Measurements from ENCODE around the gene KDM5B. TPM values are rescaled to one million over a fixed set of nuclear protein-coding genes. Genes with fewer than 3 reads are reported as not detected.

The KDM5B gene
- total and polyA plus RNA-seq, 2 of the 8 experiments (the other 6 are each of a cell fraction or from before 2014, with no cell fraction given) = 73.3 to 210 TPM

- no peak overlapping the region for H3K14ac ChIP-seq (ENCODE audit: insufficient read length)
- no peak overlapping the region for H2BK15ac ChIP-seq (ENCODE audit: low read length)
- no peak for FAIRE-seq
- no peaks in the 10 kb centered on the region for H3K27me3 ChIP-seq (replicated peaks in 1 of 4; ENCODE audit: control insufficient read depth in 3 of 4, extremely low read depth in 1 of 4, insufficient read depth in 3 of 4, low read length in 3 of 4)
- no peak overlapping the region for H3K18ac ChIP-seq (ENCODE audit: extremely low read depth, low read length)
- WGBS, 2 experiments (ENCODE audit: extremely low coverage in 1 of 2, insufficient coverage in 1 of 2, insufficient read length in 1 of 2, insufficient replicate concordance in 2 of 2, low coverage in 1 of 2, low lambda C conversion rate in 2 of 2, missing lambda C conversion rate in 1 of 2) = 97% methylated on average over 3 of the region's 3 CpGs; no CpG with 5 or more reads in 1 of the 2 experiments
- H3K23me2 ChIP-seq (ENCODE audit: low read depth, low read length) = no peaks in the 10 kb centered on the region
- no peak overlapping the region for H2BK20ac ChIP-seq (ENCODE audit: low read length)
- H3K9ac ChIP-seq (replicated peaks in 1 of 4; ENCODE audit: extremely low read depth in 1 of 4, low read depth in 3 of 4, low read length in 3 of 4) = no peak overlapping the region
- no peak overlapping the region for H4K5ac ChIP-seq (ENCODE audit: insufficient read length, low read depth, low read length)
- CTCF ChIA-PET (ENCODE audit: partially characterized antibody) = interaction anchor here (0.6 to 11.3 kb wide), 8 partner anchors 9 to 508 kb away, joined by 3 to 180 read pairs (median 12); partner anchors contain the start of gene SYT2
- H3K36me3 ChIP-seq (ENCODE audit: control insufficient read depth in 2 of 4, insufficient read depth in 4 of 4, low read length in 3 of 4) = no peaks in the 10 kb centered on the region
- POLR2A ChIA-PET (ENCODE audit: partially characterized antibody) = interaction anchor here (2.0 kb wide), 1 partner anchor 8 kb away, joined by 10 read pairs; no protein-coding TSS in a partner anchor
- no peak for DNase-seq (ENCODE audit: low read depth in 1 of 2, low spot score in 2 of 2)
- peaks cover 4 to 7% of the 10 kb centered on the region in 2 experiments for H4K20me1 ChIP-seq (replicated peaks in 1 of 2; ENCODE audit: control insufficient read depth in 1 of 2, insufficient read depth in 2 of 2, low read length in 2 of 2)
- H2BK5ac ChIP-seq (ENCODE audit: low read depth, low read length) = no peak overlapping the region
- peaks cover 0 to 8% (median 3%) of the 10 kb centered on the region in 4 experiments; a peak in 4 of 7 replicates for H3K4me1 ChIP-seq (replicated peaks in 1 of 4; ENCODE audit: control insufficient read depth in 3 of 4, insufficient read depth in 4 of 4, low read length in 3 of 4)
- no peak overlapping the region for H3K4ac ChIP-seq (replicated peaks; ENCODE audit: insufficient read length, low read depth, low read length)
- H2BK120ac ChIP-seq (replicated peaks; ENCODE audit: low read depth, low read length) = no peak overlapping the region
- no peak overlapping the region for H3K23ac ChIP-seq (ENCODE audit: insufficient read length)
- no peaks in the 10 kb centered on the region for H3K9me3 ChIP-seq (ENCODE audit: insufficient read depth in 2 of 2, low read depth in 1 of 2, low read length in 1 of 2)
- H3K27ac ChIP-seq (ENCODE audit: low read depth, low read length) = no peak overlapping the region
- no peak overlapping the region for H4K91ac ChIP-seq (replicated peaks; ENCODE audit: insufficient read length, low read length)
- H3K79me2 ChIP-seq (ENCODE audit: control insufficient read depth in 1 of 2, insufficient read depth in 2 of 2, low read length in 2 of 2) = no peaks in the 10 kb centered on the region; a peak in 1 of 4 replicates
- H2AK5ac ChIP-seq (ENCODE audit: low read depth, low read length) = no peak overlapping the region
- no peaks in the 10 kb centered on the region; the same call in 1 of the 2 replicates for H3K79me1 ChIP-seq (ENCODE audit: low read depth, low read length)
- no peak overlapping the region for H2AFZ ChIP-seq (ENCODE audit: low read length)
- no peak overlapping the region for H3K4me3 ChIP-seq (ENCODE audit: extremely low read depth in 1 of 4, insufficient read depth in 2 of 4, low read depth in 3 of 4, low read length in 4 of 4)
- no peak overlapping the region for H2BK12ac ChIP-seq (ENCODE audit: low read depth, low read length)
- no peak overlapping the region for H3K4me2 ChIP-seq (ENCODE audit: insufficient read depth in 1 of 2, low read depth in 2 of 2, low read length in 2 of 2)
- no peak overlapping the region for H4K8ac ChIP-seq (ENCODE audit: extremely low read depth, insufficient read depth, low read length)
- H3K56ac ChIP-seq (replicated peaks; ENCODE audit: insufficient read length, low read depth, low read length) = no peak overlapping the region
- TF ChIP-seq NRF1 (IDR thresholded peaks at IDR 0.05; ENCODE audit: low read depth, low read length) = no peak
- no peak for TF ChIP-seq CBX5 (IDR thresholded peaks at IDR 0.05; ENCODE audit: low read depth, low read length)
- TF ChIP-seq ZNF274 (IDR thresholded peaks at IDR 0.05; ENCODE audit: borderline replicate concordance, extremely low read depth, low read length) = no peak
- TF ChIP-seq EGR1 (IDR thresholded peaks at IDR 0.05; ENCODE audit: borderline replicate concordance, low read depth, low read length) = no peak
- no peak for TF ChIP-seq CREB1 (IDR thresholded peaks at IDR 0.05)
- no peak for TF ChIP-seq RBBP5 (IDR thresholded peaks at IDR 0.05; ENCODE audit: borderline replicate concordance, low read depth, low read length)
- no peak for TF ChIP-seq E2F6 (IDR thresholded peaks at IDR 0.05)
- no peak for TF ChIP-seq POU5F1 (IDR thresholded peaks at IDR 0.05; ENCODE audit: low read depth, low read length)
- TF ChIP-seq EZH2 (IDR thresholded peaks at IDR 0.05; ENCODE audit: low read depth, low read length, severe bottlenecking) = no peak
- TF ChIP-seq CTBP2 (IDR thresholded peaks at IDR 0.05; ENCODE audit: borderline replicate concordance, insufficient read depth, insufficient read length, low read length) = no peak
- no peak for TF ChIP-seq SP4 (IDR thresholded peaks at IDR 0.05; ENCODE audit: low read length)
- TF ChIP-seq CHD1 (IDR thresholded peaks at IDR 0.05; ENCODE audit: low read depth, low read length) = no peak
- TF ChIP-seq RNF2 (IDR thresholded peaks at IDR 0.05; ENCODE audit: borderline replicate concordance, low read depth, low read length, missing control alignments, poor library complexity, severe bottlenecking) = no peak
- TF ChIP-seq YY1 (IDR thresholded peaks at IDR 0.05; ENCODE audit: low read depth, low read length) = no peak
Measured at GRCh38 chr1:202701200-202701599, 107.0 kb downstream of the KDM5B start.

Data from H1 (cell line).